NCI-H446 (cell line): Measurements from ENCODE around the gene POLK.
"Not testable (repeated sequence)": the region's sequence is repeated elsewhere in the genome, so short reads cannot be mapped to it uniquely, and the experiment has no call there.

Experiments
- DNase-seq, 2 experiments: peaks; one replicate each; lab custom pipeline; 2025; lab: John Stamatoyannopoulos, UW

Gene POLK

DNA sequence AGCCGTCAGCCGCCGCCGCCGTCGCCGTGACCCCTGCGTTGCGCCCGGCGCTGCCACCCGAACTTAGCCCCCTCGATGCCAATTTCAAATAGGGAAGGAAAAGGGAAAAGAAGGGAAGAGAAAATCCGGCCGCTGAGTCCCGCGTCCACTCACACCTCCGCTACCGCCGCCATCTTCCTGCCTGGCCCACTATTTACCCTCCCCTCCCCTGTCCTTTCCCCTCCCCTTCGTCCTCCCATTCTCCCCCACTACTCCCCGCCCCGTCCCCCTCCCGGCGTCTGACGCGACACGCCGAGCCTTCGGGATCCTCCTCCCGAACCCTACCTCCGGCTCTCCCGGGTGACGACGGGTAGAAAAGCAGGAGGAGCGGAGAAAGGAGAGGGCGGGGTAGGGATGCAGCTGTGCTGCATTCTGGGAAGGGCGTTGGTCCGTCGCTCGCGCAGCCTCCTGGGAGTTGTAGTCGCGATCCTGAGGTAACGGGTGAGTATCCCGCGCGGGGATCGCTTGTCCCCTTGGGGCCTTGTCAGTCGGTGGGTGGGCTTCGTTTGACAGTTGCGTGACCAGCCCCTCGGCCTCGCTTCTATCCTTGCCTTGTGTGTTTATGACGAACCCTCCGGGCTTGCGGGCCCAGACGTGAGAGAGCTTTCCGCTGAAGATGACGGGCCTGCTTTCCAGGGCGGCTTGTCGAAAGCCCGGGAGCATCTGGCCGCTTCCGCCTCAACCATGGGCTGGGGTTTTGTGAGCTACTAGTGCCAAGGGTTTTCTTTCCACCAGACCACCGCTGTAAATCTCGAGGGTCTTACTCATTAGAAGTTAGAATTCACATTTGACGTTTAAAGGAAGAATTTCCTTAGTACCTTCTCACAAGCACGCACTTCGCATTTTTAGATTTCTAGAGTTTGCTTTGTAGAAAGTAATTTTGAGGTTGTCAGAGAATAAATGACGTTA is at the start of gene POLK, which contains the start of gene CERT1:
POLK (plus strand) TSS at position 457 of the 948 bp plus-strand sequence.
CERT1 (minus strand) TSS at position 195 of the 948 bp plus-strand sequence. CDS start 422 bp downstream, outside the sequence.
- DNase-seq: peak; percentile 96

GRCh38 chr5:75463726-75464125 is 48.0 kb upstream of the POLK start:
- no peak for DNase-seq

DNA sequence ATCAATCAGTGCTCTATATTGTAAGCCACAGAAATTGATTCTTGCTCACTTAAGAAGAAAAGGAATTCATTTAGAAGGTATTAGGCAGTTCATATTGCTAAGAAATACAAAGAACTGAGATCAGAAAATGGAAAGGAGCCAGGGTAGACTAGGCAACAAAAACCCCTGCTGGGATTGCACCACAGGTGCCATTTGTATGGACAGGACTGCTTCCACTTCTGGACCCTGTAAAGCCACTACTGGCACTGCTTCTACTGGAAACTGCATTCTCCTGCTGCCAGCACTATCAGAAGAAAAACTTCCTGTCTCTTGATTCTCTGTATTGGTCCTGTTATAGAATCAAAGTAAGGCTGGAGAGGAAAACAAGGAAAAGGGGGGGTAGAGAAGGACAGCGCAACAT is 46.2 kb upstream of the POLK start:
- peak; percentile 3 to 13 for DNase-seq

GRCh38 chr5:75466006-75466716 is 45.5 kb upstream of the POLK start:
- DNase-seq: no peak

GRCh38 chr5:75468593-75468992 is 43.1 kb upstream of the POLK start:
- no peak for DNase-seq

- no peak for DNase-seq
Observed at GRCh38 chr5:75469017-75469416, 42.7 kb upstream of the POLK start.

GRCh38 chr5:75471193-75471592 is 40.5 kb upstream of the POLK start:
- no peak for DNase-seq

GRCh38 chr5:75472973-75473372 is 38.7 kb upstream of the POLK start:
- no peak for DNase-seq

DNA sequence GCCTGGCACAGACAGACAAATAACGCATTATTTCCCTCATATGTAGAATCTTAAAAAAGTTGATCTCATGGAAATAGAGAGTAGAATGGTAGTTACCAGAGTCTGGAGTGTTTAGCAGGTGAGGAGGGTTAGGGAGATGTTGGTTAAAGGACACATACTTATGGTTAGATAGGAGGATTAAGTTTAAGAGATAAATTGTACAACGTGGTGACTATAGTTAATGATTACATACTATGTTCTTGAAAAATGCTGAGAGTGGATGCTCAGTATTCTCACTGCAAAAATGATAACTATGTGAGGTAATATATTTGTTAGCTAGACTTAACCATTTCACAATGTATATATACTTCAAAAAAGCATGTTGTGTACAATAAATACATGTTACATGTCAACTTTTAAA is 38.2 kb upstream of the POLK start:
- DNase-seq: no peak

GRCh38 chr5:75475364-75475763 is 36.3 kb upstream of the POLK start:
- no peak for DNase-seq

DNA sequence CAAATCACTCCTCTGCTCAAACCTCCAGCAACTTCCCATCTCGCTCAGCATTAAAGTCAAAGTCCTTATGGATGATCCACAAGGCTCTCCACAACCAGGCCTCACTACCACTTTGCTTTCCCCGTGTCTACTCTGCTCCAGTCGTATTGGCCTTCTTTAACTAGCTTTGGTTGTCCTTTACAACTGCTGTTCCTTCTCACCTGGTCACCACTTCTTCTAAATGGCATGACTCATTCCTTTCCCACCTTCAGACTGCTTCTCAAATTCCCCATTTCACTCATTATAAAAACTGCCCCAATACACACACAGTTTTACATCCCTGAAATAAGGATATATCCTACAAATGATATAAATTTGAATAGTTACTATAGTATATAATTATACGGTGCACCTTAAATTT is 30.7 kb upstream of the POLK start:
- no peak for DNase-seq

- no peak for DNase-seq
Observed at GRCh38 chr5:75482482-75482881, 29.2 kb upstream of the POLK start.

DNA sequence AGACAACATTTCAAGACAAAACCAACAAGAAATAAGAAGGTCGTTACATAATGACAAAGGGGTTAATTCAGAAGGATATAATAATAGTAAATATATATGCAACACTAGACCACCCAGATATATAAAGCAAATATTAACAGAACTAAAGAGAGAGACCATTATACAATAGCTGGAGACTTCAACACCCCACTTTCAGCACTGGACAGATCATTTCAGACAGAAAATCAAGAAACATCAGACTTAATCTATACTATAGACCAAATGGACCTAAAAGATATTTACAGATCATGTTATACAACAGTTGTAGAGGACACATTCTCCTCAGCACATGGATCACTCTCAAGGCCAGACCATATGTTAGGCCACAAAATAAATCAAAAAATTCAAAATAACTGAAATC is 27.1 kb upstream of the POLK start:
- no peak for DNase-seq

DNA sequence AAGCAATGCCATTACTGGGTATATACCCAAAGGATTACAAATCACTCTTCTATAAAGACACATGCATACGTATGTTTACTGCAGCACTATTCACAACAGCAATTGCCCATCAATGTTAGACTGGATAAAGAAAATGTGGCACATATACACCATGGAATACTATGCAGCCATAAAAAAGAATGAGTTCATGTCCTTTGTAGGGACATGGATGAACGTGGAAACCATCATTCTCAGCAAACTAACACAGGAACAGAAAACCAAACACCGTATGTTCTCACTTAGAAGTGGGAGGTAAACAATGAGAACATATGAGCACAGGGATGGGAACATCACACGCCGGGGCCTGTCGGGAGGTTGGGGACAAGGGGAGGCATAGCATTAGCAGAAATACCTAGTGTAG is 21.8 kb upstream of the POLK start:
- DNase-seq: not testable (repeated sequence)

GRCh38 chr5:75491621-75492020 is 20.1 kb upstream of the POLK start:
- no peak for DNase-seq

GRCh38 chr5:75496026-75496425 is 15.7 kb upstream of the POLK start:
- DNase-seq: no peak

DNA sequence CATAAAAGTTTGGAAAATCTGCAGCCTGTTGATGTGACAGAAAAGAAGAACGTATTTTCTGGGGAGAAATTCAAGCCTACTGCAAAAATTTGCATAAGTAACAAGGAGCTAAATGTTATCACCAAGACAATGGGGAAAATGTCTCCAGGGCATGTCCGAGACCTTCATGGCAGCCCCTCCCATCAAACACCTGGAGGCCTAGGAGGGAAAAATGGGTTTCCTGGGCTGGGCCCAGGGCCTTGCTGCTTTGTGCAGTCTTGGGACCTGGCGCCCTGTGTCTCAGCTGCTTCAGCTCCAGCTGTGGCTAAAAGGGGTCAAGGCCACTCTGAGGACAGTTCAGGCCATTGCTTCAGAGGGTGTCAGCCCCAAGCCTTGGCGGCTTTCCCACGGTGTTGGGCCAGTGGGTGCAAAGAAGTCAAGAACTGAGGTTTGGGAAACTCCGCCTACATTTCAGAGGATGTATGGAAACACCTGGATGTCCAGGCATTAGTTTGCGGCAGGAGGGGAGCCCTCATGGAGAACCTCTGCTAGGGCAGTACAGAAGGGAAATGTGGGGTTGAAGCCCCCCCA is 13.4 kb upstream of the POLK start:
- DNase-seq: no peak

DNA sequence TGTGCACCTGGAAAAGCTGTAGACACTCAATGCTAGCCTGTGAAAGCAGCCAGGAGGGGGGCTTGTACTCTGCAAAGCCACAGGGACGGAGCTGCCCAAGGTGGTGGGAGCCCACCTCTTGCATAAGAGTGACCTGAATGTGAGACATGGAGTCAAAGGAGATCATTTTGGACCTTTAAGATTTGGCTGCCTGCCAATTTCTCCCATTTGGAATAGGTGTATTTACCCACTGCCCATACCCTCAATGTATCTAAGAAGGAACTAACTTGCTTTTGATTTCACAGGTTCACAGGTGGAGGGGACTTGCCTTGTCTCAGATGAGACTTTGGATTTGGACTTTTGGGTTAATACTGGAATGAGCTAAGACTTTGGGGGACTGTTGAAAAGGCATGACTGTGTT is 12.8 kb upstream of the POLK start:
- DNase-seq: not testable (repeated sequence)

GRCh38 chr5:75505112-75505511 is 6.6 kb upstream of the POLK start:
- DNase-seq: not testable (repeated sequence)

DNA sequence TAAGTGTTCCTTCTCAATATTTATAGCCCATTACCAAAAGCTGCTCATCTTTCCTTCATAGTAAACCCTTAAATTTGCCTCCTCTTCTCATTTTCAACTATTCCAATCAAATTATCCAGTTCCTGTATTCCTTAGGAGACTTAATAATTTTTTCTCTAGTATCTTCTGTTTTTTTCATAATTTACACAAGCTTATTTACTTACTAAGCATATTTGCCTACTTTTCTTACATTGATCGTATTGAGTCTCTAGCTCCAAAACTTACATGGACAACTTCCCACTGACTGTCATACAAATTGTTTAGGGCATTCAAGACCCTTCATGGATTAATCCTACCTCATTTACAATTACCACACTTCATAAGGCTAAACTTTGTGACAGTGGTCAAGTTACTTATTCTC is 3.9 kb upstream of the POLK start:
- no peak for DNase-seq

GRCh38 chr5:75509546-75509945 is 2.1 kb upstream of the POLK start:
- no peak for DNase-seq

DNA sequence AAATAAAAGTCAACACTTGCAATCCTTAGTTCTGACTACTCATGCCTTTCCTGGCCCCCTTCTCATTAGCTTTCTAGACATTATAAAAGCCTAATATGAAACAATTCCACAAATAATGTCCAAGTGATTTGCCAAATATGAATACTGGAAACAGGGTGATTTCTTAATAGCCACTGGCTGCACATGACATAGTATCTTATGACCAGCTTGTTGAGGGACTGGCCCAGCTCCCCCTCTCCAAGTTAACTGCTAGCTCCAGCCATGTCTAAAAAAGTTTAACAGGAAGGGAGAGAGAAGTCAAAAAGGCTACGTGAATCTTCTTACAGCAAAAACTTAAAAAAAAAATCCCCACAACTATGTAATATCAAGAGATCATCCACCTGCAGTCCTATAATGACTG is 1.7 kb upstream of the POLK start:
- DNase-seq: peak in 1 of 2 experiments; percentile 9

- DNase-seq: no peak
Observed at GRCh38 chr5:75510417-75510835, 1.3 kb upstream of the POLK start.
